Stimulated activated CD4-positive, alpha-beta T cell treated with anti-CD3 and anti-CD28 coated beads, Interleukin-1b, Interleukin-23, amount 100 ng/mL, for 1 hour (primary cell): ENCODE results near the gene RASEF.
"Not testable (repeated sequence)": the region's sequence is repeated elsewhere in the genome, so short reads cannot be mapped to it uniquely, and the experiment has no call there.

Source experiments
- DNase-seq, 2 donors: peaks; one replicate each; pipeline ENCODE4 v3.0.0-alpha.2; 2020; ENCODE audit warnings: low read depth in 2 of 2

The RASEF gene

GRCh38 chr9:82975176-82975575 lies 87.8 kb downstream of the RASEF start:
- no peak for DNase-seq

- DNase-seq = no peak
Observed at GRCh38 chr9:82972446-82972845, 90.5 kb downstream of the RASEF start.

GRCh38 chr9:82970359-82970758 lies 92.6 kb downstream of the RASEF start:
- DNase-seq = no peak

GRCh38 chr9:82969291-82969690 lies 93.7 kb downstream of the RASEF start:
- DNase-seq = no peak

- no peak for DNase-seq
Observed at GRCh38 chr9:82968816-82969215, 94.1 kb downstream of the RASEF start.

- DNase-seq = no peak
Observed at GRCh38 chr9:82968388-82968787, 94.6 kb downstream of the RASEF start.

GRCh38 chr9:82961504-82962125 lies 101.3 kb downstream of the RASEF start:
- no peak for DNase-seq

- DNase-seq = no peak
Observed at GRCh38 chr9:82957529-82958379, 105.2 kb downstream of the RASEF start.

GRCh38 chr9:82949203-82949602 lies 113.7 kb downstream of the RASEF start:
- DNase-seq = no peak

- no peak for DNase-seq
Observed at GRCh38 chr9:82940376-82940775, 122.6 kb downstream of the RASEF start.

- no peak for DNase-seq
Observed at GRCh38 chr9:82939451-82939850, 123.5 kb downstream of the RASEF start.

- no peak for DNase-seq
Observed at GRCh38 chr9:82938426-82939218, 124.3 kb downstream of the RASEF start.

- DNase-seq = not testable (repeated sequence)
Observed at GRCh38 chr9:82936561-82936960, 126.4 kb downstream of the RASEF start.

GRCh38 chr9:82934949-82935348 lies 128.0 kb downstream of the RASEF start:
- DNase-seq = no peak

GRCh38 chr9:82934025-82934424 lies 128.9 kb downstream of the RASEF start:
- DNase-seq = not testable (repeated sequence)

- no peak for DNase-seq
Observed at GRCh38 chr9:82930116-82930515, 132.8 kb downstream of the RASEF start.
